HG02943 (cell line): Measurements from ENCODE around the gene CACNB4.
"Not testable (repeated sequence)": the region's sequence is repeated elsewhere in the genome, so short reads cannot be mapped to it uniquely, and the experiment has no call there.

Source experiments
- ATAC-seq: cut with Tn5 transposase; IDR thresholded peaks from one replicate; pipeline ENCODE4 v1.9.1; 2021; ENCODE audit warnings: mild to moderate bottlenecking, low read depth, moderate library complexity; ENCODE audit not compliant: unreplicated experiment

CACNB4 gene

GRCh38 chr2:151805961-151806360 is 292.9 kb downstream of the CACNB4 start:
- no peak for ATAC-seq

DNA sequence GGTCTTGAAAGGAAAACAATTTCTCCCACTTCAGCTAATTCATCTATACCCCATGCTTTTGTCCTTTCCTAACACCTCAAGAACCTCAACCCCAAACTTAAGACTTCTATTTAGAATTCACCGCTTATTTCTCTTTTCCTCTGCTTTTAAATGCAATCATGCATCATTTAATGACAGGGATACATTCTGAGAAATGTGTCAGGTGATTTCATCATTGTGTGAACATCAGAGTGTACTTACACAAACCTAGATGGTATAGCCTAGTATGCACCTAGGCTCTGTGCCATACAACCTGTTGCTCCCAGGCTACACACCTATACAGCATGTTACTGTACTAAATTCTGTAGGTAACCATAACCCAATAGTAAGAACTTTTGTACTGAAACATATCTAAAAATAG is 293.5 kb downstream of the CACNB4 start:
- no peak for ATAC-seq

DNA sequence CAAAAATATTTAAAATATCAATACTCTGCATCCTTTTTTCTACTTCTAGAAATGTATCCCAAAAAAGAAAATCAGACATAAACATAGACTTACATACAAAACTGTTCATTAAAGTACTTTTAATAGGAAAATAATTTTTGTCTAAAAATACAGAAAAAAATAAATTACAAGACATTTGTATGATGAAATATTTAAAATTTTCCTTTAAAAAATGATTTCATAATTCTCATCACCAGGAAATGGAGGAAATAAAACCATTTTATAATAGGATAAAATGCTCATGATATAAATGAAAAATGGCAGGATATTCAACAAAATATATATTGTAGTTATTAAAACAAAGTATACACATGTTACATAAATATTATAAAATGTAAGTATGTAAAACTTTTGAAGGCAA is 295.0 kb downstream of the CACNB4 start:
- ATAC-seq: no peak

DNA sequence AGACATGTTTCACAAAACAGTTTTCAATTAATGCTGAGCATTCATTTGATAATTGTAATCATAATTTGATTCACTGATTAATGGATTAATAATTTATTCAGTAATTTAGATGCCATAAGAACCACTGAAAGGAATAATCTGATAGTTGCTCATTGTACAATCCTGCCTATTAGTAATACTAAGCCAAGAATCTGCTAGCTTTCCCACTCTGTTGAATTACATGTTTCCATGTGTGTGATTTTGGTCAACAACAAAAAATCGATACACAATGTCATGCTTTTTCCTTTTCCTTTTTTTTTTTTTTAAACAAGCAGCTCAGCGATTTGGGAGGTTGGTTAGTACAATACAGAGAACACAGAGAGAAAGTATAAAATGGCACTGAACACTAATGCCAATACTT is 296.5 kb downstream of the CACNB4 start:
- ATAC-seq: no peak

GRCh38 chr2:151799886-151800292 is 299.0 kb downstream of the CACNB4 start:
- no peak for ATAC-seq

GRCh38 chr2:151796774-151797173 is 302.1 kb downstream of the CACNB4 start:
- no peak for ATAC-seq

DNA sequence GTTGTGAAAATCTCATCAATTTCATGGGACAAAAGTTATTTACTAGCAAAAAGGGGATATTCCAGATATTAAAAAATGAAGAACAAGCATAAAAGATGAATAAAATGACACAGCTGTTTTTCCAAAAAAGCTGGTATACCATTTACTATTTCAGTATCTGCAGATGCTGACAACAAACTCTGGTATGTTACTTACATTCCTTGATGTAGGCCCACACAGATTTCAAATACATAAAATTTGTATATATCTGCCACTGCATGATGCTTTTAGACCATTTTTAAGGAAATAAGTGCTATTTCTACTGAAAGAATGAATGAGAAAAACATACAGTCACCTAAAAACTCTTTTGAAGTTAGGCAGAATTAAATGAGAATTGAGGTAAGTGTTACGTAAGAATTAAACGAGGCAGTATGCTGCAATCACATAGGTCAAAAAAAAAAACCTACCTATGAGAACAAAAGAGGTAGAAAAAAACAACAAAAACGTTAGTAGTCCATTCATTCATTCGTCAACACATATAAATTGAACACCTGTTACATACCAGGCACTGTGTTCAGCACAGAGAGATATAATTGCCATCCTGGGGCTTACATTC is 303.1 kb downstream of the CACNB4 start:
- ATAC-seq: no peak

DNA sequence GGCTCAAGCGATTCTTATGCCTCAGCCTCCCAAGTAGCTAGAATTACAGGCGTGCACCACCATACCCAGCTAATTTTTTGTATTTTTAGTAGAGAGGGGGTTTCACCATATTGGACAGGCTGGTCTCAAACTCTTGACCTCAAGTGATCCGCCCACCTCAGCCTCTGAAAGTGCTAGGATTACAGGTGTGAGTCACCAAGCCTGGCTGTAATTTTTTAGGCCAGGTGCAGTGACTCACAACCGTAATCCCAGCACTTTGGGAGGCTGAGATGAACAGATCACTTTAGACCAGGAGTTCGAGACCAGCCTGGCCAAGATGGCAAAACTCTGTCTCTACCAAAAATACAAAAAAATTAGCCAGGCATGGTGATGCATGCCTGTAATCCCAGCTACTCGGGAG is 304.4 kb downstream of the CACNB4 start:
- ATAC-seq: not testable (repeated sequence)

DNA sequence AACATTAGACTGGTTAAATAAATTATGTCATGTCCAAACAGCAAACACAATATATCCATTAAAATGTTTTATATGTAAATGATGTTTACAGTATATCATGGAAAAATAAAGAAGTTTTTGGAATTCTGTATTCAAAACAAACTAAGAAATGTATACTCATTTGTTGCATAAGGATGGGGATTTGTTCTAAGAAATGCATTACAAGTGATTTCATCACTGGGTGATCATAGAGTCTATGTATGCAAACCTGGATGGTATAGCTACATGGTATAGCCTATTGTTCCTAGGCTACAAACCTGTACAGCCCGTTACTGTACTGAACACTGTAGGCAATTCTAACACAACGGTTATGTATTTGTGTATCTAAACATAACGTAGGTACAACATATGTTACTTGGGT is 305.7 kb downstream of the CACNB4 start:
- ATAC-seq: no peak

DNA sequence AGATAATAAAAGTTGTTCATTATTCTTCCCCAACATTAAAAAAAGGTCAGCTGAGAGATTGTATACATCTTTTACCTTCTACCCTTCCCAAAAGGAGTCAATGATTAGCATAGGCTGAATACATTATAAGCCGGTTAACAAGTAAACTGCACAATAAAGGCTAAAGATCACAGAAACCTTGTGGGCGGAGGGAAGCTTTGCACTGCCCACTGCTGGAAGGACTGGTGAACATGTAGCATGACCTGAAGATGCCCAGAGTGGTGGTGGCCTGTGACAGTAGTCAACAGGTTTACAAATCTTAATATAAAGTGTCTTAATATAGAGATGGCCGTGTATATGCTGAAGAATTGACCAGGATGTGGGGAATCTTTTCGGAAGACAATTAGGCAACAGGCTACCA is 306.3 kb downstream of the CACNB4 start:
- no peak for ATAC-seq

- no peak for ATAC-seq
These were observed 307.3 kb downstream of the CACNB4 start for GRCh38 chr2:151791545-151791944.

DNA sequence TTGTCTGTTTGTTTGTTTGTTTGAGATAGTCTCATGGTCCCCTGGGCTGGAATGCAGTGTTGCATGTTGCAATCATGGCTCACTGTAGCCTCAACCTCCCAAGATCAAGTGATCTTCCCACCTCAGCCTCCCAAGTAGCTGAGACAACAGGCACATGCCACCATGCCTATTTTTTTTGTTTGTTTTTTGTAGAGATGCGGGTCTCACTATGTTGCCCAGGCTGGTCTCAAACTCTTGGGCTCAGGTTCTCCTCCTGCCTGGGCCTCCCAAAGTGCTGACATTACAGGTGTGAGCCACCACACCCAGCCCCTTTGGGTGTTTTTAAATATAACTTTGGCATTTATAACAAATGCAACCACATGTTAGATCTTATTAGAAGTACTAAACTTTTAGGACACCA is 308.2 kb downstream of the CACNB4 start:
- ATAC-seq: no peak

DNA sequence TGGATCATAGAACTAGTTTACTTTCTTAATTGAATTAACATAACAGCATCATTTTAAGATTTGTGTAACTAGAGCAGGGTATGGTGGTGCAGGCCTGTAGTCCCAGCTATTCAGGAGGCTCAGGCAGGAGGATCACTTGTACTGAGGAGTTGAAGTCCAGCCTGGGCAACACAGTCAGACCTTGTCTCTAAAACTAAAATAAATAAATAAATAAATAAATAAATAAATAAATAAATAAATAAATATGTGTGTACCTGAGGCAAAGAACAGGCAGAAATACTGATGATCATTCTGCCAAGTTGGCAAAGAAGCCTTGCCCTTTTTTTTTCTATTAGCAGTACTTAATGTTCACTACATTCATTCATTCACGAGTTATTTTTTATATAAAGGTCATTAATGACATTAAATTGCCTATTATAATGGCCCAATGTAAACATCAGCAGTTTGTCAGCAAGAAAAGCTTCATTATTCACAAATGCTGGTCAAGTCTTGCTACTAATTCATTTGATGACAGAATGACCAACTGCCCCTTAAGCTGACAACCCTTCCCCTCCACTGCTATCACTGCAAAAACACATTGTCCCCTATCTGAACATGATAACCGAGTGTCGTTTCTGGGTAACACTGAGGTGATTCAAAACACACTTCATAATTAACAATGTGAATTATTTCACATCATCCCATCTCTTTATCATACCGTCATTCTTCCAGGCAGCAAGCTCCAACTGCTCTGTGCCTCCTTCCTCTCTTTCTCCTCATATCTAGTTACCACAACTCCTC is 309.6 kb downstream of the CACNB4 start:
- ATAC-seq: no peak

GRCh38 chr2:151786483-151786882 is 312.4 kb downstream of the CACNB4 start:
- ATAC-seq: no peak

- ATAC-seq: no peak
These were observed 312.8 kb downstream of the CACNB4 start for GRCh38 chr2:151786077-151786476.

DNA sequence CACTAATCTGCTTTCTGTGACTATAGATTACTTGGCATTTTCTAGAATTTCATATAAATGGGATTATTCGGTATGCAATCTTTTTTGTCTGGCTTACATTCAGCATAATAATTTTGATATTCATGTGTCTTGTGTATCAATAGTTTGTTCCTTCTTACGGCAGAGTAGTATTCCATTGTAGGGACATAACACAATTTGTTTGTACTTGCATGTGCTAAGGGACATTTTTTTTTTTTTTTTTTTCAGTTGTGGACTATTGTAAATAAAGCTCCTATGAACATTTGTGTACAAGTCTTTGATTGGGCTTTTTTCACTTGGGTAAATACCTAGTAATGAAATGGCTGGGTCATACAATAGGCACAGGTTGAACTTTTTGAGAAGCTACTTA is 315.7 kb downstream of the CACNB4 start:
- no peak for ATAC-seq
